ENCODE measurements around the gene KRTAP4-1. TPM values are rescaled to one million over a fixed set of nuclear protein-coding genes. Genes with fewer than 3 reads are reported as not detected.
"Not testable (repeated sequence)": the region's sequence is repeated elsewhere in the genome, so short reads cannot be mapped to it uniquely, and the experiment has no call there.

Gene KRTAP4-1
- total RNA-seq, result not detected

GRCh38 chr17:41184480-41184961 is at the start of gene KRTAP4-1:
Gene KRTAP4-1 (minus strand): TSS chr17:41184911. CDS start chr17:41184854, 57 bp downstream.
- H3K36me3 ChIP-seq, result no peaks in the 10 kb centered on the region
- H3K27ac ChIP-seq, result no peak within 1 kb of the TSS
- H3K4me1 ChIP-seq, result no peaks in the 10 kb centered on the region
- H3K4me3 ChIP-seq, result no peak within 1 kb of the TSS
- no peaks in the 10 kb centered on the region for H3K9me3 ChIP-seq
- DNase-seq (ENCODE audit: extremely low spot score in 2 of 2), result no peak
- TF ChIP-seq POLR2AphosphoS5 (IDR thresholded peaks at IDR 0.05; ENCODE audit: insufficient read depth in 1 of 2, low read depth in 1 of 2) (no peak), POLR2A (IDR thresholded peaks at IDR 0.05) (no peak), CTCF (IDR thresholded peaks at IDR 0.05) (no peak)
- intact Hi-C loops (cut with DNase I), result no loop called here
- H3K27me3 ChIP-seq, result no peaks in the 10 kb centered on the region

- H3K4me3 ChIP-seq; H3K27me3 ChIP-seq; intact Hi-C loops (cut with DNase I); H3K36me3 ChIP-seq; DNase-seq (ENCODE audit: extremely low spot score in 2 of 2); H3K27ac ChIP-seq; H3K4me1 ChIP-seq; H3K9me3 ChIP-seq: not testable (repeated sequence)
Observed at GRCh38 chr17:41232399-41233105, 47.8 kb upstream of the KRTAP4-1 start, which contains the start of gene KRTAP9-3. Gene KRTAP9-3 (plus strand): TSS chr17:41232449. CDS start chr17:41232502, 53 bp downstream.

GRCh38 chr17:41231731-41232130 is 47.0 kb upstream of the KRTAP4-1 start:
- no peak for DNase-seq (ENCODE audit: extremely low spot score in 2 of 2)

GRCh38 chr17:41230094-41230493 is 45.4 kb upstream of the KRTAP4-1 start:
- Histone ChIP-seq H3K4me3 (no peak overlapping the region), H3K36me3 (no peaks in the 10 kb centered on the region), H3K27me3 (no peaks in the 10 kb centered on the region), H3K27ac (no peak overlapping the region), H3K4me1 (no peaks in the 10 kb centered on the region), H3K9me3 (no peaks in the 10 kb centered on the region)
- intact Hi-C loops (cut with DNase I), result no loop called here
- TF ChIP-seq POLR2AphosphoS5 (IDR thresholded peaks at IDR 0.05; ENCODE audit: insufficient read depth in 1 of 2, low read depth in 1 of 2), result no peak
- TF ChIP-seq CTCF (IDR thresholded peaks at IDR 0.05), result no peak
- TF ChIP-seq POLR2A (IDR thresholded peaks at IDR 0.05), result no peak
- DNase-seq (ENCODE audit: extremely low spot score in 2 of 2), result no peak

More at GRCh38 chr17:41231731-41232130, 47.0 kb upstream of the KRTAP4-1 start:
- intact Hi-C loops (cut with DNase I), result no loop called here
- Histone ChIP-seq H3K27ac (no peak overlapping the region), H3K27me3 (no peaks in the 10 kb centered on the region), H3K36me3 (no peaks in the 10 kb centered on the region), H3K9me3 (no peaks in the 10 kb centered on the region), H3K4me3 (no peak overlapping the region), H3K4me1 (no peaks in the 10 kb centered on the region)
- TF ChIP-seq POLR2AphosphoS5 (IDR thresholded peaks at IDR 0.05; ENCODE audit: insufficient read depth in 1 of 2, low read depth in 1 of 2), result no peak
- TF ChIP-seq CTCF (IDR thresholded peaks at IDR 0.05), result no peak
- no peak for TF ChIP-seq POLR2A (IDR thresholded peaks at IDR 0.05)

- H3K27me3 ChIP-seq; H3K27ac ChIP-seq; intact Hi-C loops (cut with DNase I); H3K4me3 ChIP-seq; H3K4me1 ChIP-seq; DNase-seq (ENCODE audit: extremely low spot score in 2 of 2); H3K36me3 ChIP-seq; H3K9me3 ChIP-seq: not testable (repeated sequence)
Observed at GRCh38 chr17:41226598-41227095, 41.9 kb upstream of the KRTAP4-1 start, which contains the start of gene KRTAP9-2. Gene KRTAP9-2 (plus strand): TSS chr17:41226648. CDS start chr17:41226655, 7 bp downstream.

- no peak for DNase-seq (ENCODE audit: extremely low spot score in 2 of 2)
- H3K9me3 ChIP-seq, result no peaks in the 10 kb centered on the region
- intact Hi-C loops (cut with DNase I), result no loop called here
- no peak overlapping the region for H3K27ac ChIP-seq
- H3K4me3 ChIP-seq, result no peak overlapping the region
- TF ChIP-seq POLR2AphosphoS5 (IDR thresholded peaks at IDR 0.05; ENCODE audit: insufficient read depth in 1 of 2, low read depth in 1 of 2), result no peak
- TF ChIP-seq CTCF (IDR thresholded peaks at IDR 0.05), result no peak
- TF ChIP-seq POLR2A (IDR thresholded peaks at IDR 0.05), result no peak
- no peaks in the 10 kb centered on the region for H3K27me3 ChIP-seq
- H3K36me3 ChIP-seq, result no peaks in the 10 kb centered on the region
- no peaks in the 10 kb centered on the region for H3K4me1 ChIP-seq
Observed at GRCh38 chr17:41226051-41226450, 41.3 kb upstream of the KRTAP4-1 start.
